Measurements from ENCODE around the gene ZNF544.

DNA sequence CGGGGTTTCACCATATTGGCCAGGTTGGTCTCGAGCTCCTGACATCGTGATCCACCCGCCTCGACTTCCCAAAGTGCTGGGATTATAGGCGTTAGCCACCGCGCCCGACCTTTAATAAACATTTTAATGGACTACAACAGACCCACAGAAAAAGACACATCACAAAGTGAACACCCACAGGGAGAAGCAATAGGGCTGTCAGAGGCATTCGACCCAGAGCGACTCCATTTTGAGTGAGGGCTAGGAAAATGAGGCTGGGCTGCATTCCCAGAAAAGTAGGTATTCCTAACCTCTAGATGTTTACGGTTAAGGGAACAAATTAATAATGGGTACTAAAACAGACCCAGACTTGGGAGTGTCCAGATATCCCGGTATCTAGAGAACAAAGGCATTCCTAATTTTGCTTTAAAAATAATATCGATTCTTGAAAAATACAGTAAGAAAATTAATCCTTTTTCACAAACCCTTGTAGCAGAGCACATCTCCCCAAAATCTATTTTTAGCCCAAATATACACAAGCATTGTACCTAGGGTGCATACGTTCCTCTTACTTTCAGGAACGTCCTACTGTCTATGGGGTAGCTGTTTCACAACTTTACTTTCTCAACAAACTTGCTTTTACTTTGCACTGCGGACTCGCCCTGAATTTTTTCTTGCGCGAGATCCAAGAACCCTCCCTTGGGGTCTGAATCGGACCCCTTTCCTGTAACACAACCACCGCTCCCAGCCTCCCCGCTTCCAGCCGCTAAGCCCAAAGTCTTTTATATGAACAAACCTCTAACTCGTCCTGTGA, 49.2 kb downstream of the ZNF544 start:
- TF ChIP-seq, protein P1, sequence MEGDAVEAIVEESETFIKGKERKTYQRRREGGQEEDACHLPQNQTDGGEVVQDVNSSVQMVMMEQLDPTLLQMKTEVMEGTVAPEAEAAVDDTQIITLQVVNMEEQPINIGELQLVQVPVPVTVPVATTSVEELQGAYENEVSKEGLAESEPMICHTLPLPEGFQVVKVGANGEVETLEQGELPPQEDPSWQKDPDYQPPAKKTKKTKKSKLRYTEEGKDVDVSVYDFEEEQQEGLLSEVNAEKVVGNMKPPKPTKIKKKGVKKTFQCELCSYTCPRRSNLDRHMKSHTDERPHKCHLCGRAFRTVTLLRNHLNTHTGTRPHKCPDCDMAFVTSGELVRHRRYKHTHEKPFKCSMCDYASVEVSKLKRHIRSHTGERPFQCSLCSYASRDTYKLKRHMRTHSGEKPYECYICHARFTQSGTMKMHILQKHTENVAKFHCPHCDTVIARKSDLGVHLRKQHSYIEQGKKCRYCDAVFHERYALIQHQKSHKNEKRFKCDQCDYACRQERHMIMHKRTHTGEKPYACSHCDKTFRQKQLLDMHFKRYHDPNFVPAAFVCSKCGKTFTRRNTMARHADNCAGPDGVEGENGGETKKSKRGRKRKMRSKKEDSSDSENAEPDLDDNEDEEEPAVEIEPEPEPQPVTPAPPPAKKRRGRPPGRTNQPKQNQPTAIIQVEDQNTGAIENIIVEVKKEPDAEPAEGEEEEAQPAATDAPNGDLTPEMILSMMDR (IDR thresholded peaks at IDR 0.05; ENCODE audit: insufficient read depth, low read length, poor library complexity, severe bottlenecking): no peak
- no peak for TF ChIP-seq EZH2phosphoT487 (conservative IDR thresholded peaks at IDR 0.05; ENCODE audit: low read length)

All from SU-DHL-6 (cell line).